H9 (cell line): Measurements from ENCODE around the gene MBTD1. TPM values are rescaled to one million over a fixed set of nuclear protein-coding genes. Genes with fewer than 3 reads are reported as not detected.
"Not testable (repeated sequence)": the region's sequence is repeated elsewhere in the genome, so short reads cannot be mapped to it uniquely, and the experiment has no call there.

Experiments
- DNase-seq: peaks from one replicate; pipeline ENCODE4 v3.0.0-alpha.2; 2017
- H2AFZ ChIP-seq: one replicate; pipeline ENCODE4 v1.6.1; 2013; ENCODE audit warnings: mild to moderate bottlenecking, low read length, control low read depth, moderate library complexity
- H2AK5ac ChIP-seq: 2 replicates; pipeline ENCODE4 v1.6.1; 2013; ENCODE audit warnings: low read length, control low read depth, mixed read lengths; ENCODE audit not compliant: insufficient read length
- H2BK120ac ChIP-seq: one replicate; pipeline ENCODE4 v1.6.1; 2013; ENCODE audit warnings: low read depth, mild to moderate bottlenecking, low read length, control low read depth, inconsistent platforms; ENCODE audit not compliant: poor library complexity, severe bottlenecking
- H2BK12ac ChIP-seq: 2 replicates; pipeline ENCODE4 v1.6.1; 2013; ENCODE audit warnings: low read length, control low read depth, mixed read lengths, low read depth; ENCODE audit not compliant: insufficient read length
- H2BK15ac ChIP-seq: 2 replicates; pipeline ENCODE4 v1.6.1; 2013; ENCODE audit warnings: low read depth, low read length, control low read depth
- H2BK20ac ChIP-seq: one replicate; pipeline ENCODE4 v1.6.1; 2013; ENCODE audit warnings: low read depth, mild to moderate bottlenecking, low read length, control low read depth, inconsistent platforms; ENCODE audit not compliant: poor library complexity, severe bottlenecking
- H2BK5ac ChIP-seq: 2 replicates; pipeline ENCODE4 v1.6.1; 2013; ENCODE audit warnings: low read length, control low read depth, mixed read lengths; ENCODE audit not compliant: insufficient read length
- H3K14ac ChIP-seq: 2 replicates; pipeline ENCODE4 v1.6.1; 2013; ENCODE audit warnings: low read length, control low read depth; ENCODE audit not compliant: insufficient read depth
- H3K18ac ChIP-seq: 2 replicates; pipeline ENCODE4 v1.6.1; 2013; ENCODE audit warnings: low read depth, mild to moderate bottlenecking, mixed read lengths, low read length, control low read depth; ENCODE audit not compliant: insufficient read length
- H3K23ac ChIP-seq: 2 replicates; pipeline ENCODE4 v1.6.1; 2013; ENCODE audit warnings: low read length, control low read depth, mixed read lengths, low read depth; ENCODE audit not compliant: insufficient read length
- H3K23me2 ChIP-seq: 2 replicates; pipeline ENCODE4 v1.6.1; 2013; ENCODE audit warnings: low read depth, mild to moderate bottlenecking, mixed read lengths, low read length, control low read depth; ENCODE audit not compliant: insufficient read length, poor library complexity, severe bottlenecking
- H3K27ac ChIP-seq: 2 replicates; pipeline ENCODE4 v1.5.1; 2013; ENCODE audit warnings: low read length, control low read depth, mixed read lengths, low read depth; ENCODE audit not compliant: insufficient read length
- H3K27me3 ChIP-seq: 2 replicates; pipeline ENCODE4 v1.6.1; 2013; ENCODE audit warnings: low read length, control low read depth, inconsistent platforms; ENCODE audit not compliant: insufficient read depth
- H3K4ac ChIP-seq: 2 replicates; pipeline ENCODE4 v1.6.1; 2013; ENCODE audit warnings: low read depth, mild to moderate bottlenecking, control low read depth, inconsistent platforms, low read length, moderate library complexity
- H3K4me1 ChIP-seq: 2 replicates; pipeline ENCODE4 v1.6.1; 2013; ENCODE audit warnings: low read length, control low read depth, inconsistent platforms; ENCODE audit not compliant: insufficient read depth
- H3K4me2 ChIP-seq: 2 replicates; pipeline ENCODE4 v1.6.1; 2013; ENCODE audit warnings: low read length, control low read depth, mixed read lengths; ENCODE audit not compliant: insufficient read length, insufficient read depth
- H3K56ac ChIP-seq: 2 replicates; pipeline ENCODE4 v1.6.1; 2013; ENCODE audit warnings: low read depth, mild to moderate bottlenecking, mixed read lengths, low read length, control low read depth; ENCODE audit not compliant: insufficient read length
- H3K79me1 ChIP-seq: 2 replicates; pipeline ENCODE4 v1.6.1; 2013; ENCODE audit warnings: low read depth, mild to moderate bottlenecking, moderate library complexity, low read length, control low read depth, inconsistent platforms; ENCODE audit not compliant: insufficient read depth, poor library complexity, severe bottlenecking
- H3K79me2 ChIP-seq: 2 replicates; pipeline ENCODE4 v1.6.1; 2013; ENCODE audit warnings: low read length, control low read depth, inconsistent platforms; ENCODE audit not compliant: insufficient read depth
- H3K9ac ChIP-seq: 2 replicates; pipeline ENCODE4 v1.6.1; 2013; ENCODE audit warnings: low read length, control low read depth, mixed read lengths; ENCODE audit not compliant: insufficient read length; ENCODE audit errors: extremely low read depth
- H3K9me3 ChIP-seq: one replicate; pipeline ENCODE4 v1.6.1; 2013; ENCODE audit warnings: low read depth, low read length, inconsistent platforms; ENCODE audit not compliant: control insufficient read depth
- H3T11ph ChIP-seq: one replicate; pipeline ENCODE4 v1.6.1; 2013; ENCODE audit warnings: mild to moderate bottlenecking, low read length, control low read depth, inconsistent platforms
- H4K20me1 ChIP-seq: one replicate; pipeline ENCODE4 v1.6.1; 2013; ENCODE audit not compliant: control insufficient read depth, insufficient read length, insufficient read depth
- H4K5ac ChIP-seq: 2 replicates; pipeline ENCODE4 v1.6.1; 2013; ENCODE audit warnings: low read depth, mild to moderate bottlenecking, mixed read lengths, low read length, control low read depth; ENCODE audit not compliant: insufficient read length
- H4K8ac ChIP-seq: replicated peaks from 2 replicates; pipeline ENCODE4 v1.6.1; 2013; ENCODE audit warnings: low read length, control low read depth, mixed read lengths, low read depth; ENCODE audit not compliant: insufficient read length
- H4K91ac ChIP-seq: 2 replicates; pipeline ENCODE4 v1.6.1; 2013; ENCODE audit warnings: low read depth, mild to moderate bottlenecking, moderate library complexity, mixed read lengths, low read length, control low read depth; ENCODE audit not compliant: insufficient read length
- H3K27ac Mint-ChIP-seq, 3 experiments: 2 replicates in 2 of 3; 3 replicates in 1 of 3; pipeline ENCODE4 v1.8.0; 2020 to 2021; ENCODE audit warnings: mixed read lengths in 3 of 3, mild to moderate bottlenecking in 1 of 3, moderate library complexity in 1 of 3
- H3K27me3 Mint-ChIP-seq: 2 replicates; pipeline ENCODE4 v1.8.0; 2021; ENCODE audit warnings: low read depth, mild to moderate bottlenecking, moderate library complexity, mixed read lengths
- H3K36me3 Mint-ChIP-seq, 3 experiments: 2 replicates in 2 of 3; 3 replicates in 1 of 3; pipeline ENCODE4 v1.8.0; 2020 to 2021; ENCODE audit warnings: low read depth in 3 of 3, mixed read lengths in 3 of 3; ENCODE audit not compliant: insufficient read depth in 1 of 3
- H3K4me1 Mint-ChIP-seq, 2 experiments: 2 replicates each; pipeline ENCODE4 v1.8.0; 2020; ENCODE audit warnings: mixed read lengths in 2 of 2
- H3K4me3 Mint-ChIP-seq, 2 experiments: 2 replicates in 1 of 2; 3 replicates in 1 of 2; pipeline ENCODE4 v1.8.0; 2020 to 2021; ENCODE audit warnings: mild to moderate bottlenecking in 2 of 2, mixed read lengths in 2 of 2, moderate library complexity in 1 of 2
- H3K9me3 Mint-ChIP-seq, 2 experiments: 2 replicates in 1 of 2; 3 replicates in 1 of 2; pipeline ENCODE4 v1.8.0; 2020; ENCODE audit warnings: mild to moderate bottlenecking in 2 of 2, mixed read lengths in 2 of 2, moderate library complexity in 1 of 2
- WGBS: extraction: QIAGEN DNeasy Blood & Tissue Kit; methylation state at CpG from one replicate; pipeline ENCODE4 v1.1.7; 2013; ENCODE audit warnings: missing lambda C conversion rate, low lambda C conversion rate, mixed read lengths; ENCODE audit not compliant: insufficient read length; ENCODE audit errors: extremely low coverage; 5-methylcytosine and 5-hydroxymethylcytosine counted together
- total RNA-seq: library from RNA; stranded (reverse); gene quantifications from 2 replicates; pipeline ENCODE4 v1.2.1, GENCODE V29; 2021
- TF ChIP-seq, protein P1 (sequence below): fragments of 200-600 bp; sonication (generic); conservative IDR thresholded peaks from 3 replicates; pipeline ENCODE4 v1.8.0; 2021; ENCODE audit warnings: antibody characterized with exemption, mild to moderate bottlenecking

The MBTD1 gene
- total RNA-seq, 1 experiment from 2014 or later, result 49.6 TPM

DNA sequence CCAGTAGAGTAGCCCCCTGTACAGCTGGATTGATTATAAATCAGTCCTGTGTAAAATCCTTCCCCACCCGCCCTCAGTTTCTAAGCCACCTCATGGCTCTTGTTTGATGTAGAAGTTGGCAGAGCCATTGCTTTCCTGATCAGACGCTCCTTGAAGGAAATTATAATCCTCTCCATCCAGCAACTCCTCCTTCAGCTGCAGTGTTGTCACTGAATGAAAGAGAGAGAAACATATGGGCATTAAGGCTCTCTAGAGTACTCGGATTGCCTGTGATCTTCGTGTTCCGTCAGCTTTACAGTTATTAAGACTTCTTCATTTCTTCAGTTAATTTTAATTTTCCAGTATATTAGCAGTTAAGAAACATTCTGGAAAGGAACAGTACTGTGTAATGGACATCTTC lies 79.4 kb downstream of the MBTD1 start:
- Histone ChIP-seq H2AK5ac (no peak overlapping the region), H4K20me1 (no peaks in the 10 kb centered on the region), H4K5ac (no peak overlapping the region), H3K27me3 (no peaks in the 10 kb centered on the region), H3K9me3 (no peaks in the 10 kb centered on the region), H2BK5ac (no peak overlapping the region), H4K8ac (no peak overlapping the region), H3K79me1 (no peaks in the 10 kb centered on the region), H3K4me1 (no peaks in the 10 kb centered on the region), H3K4me2 (no peak overlapping the region), H2BK15ac (no peak overlapping the region), H3K4ac (no peak overlapping the region), H3K23me2 (no peaks in the 10 kb centered on the region), H4K91ac (no peak overlapping the region), H2BK12ac (no peak overlapping the region), H3T11ph (no peak overlapping the region), H3K27ac (no peak overlapping the region), H3K56ac (no peak overlapping the region), H3K23ac (no peak overlapping the region), H2BK120ac (no peak overlapping the region), H3K79me2 (no peaks in the 10 kb centered on the region), H2BK20ac (no peak overlapping the region), H3K18ac (no peak overlapping the region), H3K14ac (no peak overlapping the region), H2AFZ (no peak overlapping the region), H3K9ac (no peak overlapping the region)
- TF ChIP-seq, protein P1, sequence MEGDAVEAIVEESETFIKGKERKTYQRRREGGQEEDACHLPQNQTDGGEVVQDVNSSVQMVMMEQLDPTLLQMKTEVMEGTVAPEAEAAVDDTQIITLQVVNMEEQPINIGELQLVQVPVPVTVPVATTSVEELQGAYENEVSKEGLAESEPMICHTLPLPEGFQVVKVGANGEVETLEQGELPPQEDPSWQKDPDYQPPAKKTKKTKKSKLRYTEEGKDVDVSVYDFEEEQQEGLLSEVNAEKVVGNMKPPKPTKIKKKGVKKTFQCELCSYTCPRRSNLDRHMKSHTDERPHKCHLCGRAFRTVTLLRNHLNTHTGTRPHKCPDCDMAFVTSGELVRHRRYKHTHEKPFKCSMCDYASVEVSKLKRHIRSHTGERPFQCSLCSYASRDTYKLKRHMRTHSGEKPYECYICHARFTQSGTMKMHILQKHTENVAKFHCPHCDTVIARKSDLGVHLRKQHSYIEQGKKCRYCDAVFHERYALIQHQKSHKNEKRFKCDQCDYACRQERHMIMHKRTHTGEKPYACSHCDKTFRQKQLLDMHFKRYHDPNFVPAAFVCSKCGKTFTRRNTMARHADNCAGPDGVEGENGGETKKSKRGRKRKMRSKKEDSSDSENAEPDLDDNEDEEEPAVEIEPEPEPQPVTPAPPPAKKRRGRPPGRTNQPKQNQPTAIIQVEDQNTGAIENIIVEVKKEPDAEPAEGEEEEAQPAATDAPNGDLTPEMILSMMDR, result no peak
- H3K27ac Mint-ChIP-seq, result no peak overlapping the region
- no peak for DNase-seq
- peaks cover 16 to 62% (median 45%) of the 10 kb centered on the region in 3 experiments; a peak in 6 of 7 replicates for H3K36me3 Mint-ChIP-seq
- no peaks in the 10 kb centered on the region for H3K9me3 Mint-ChIP-seq
- H3K27me3 Mint-ChIP-seq, result no peaks in the 10 kb centered on the region
- no peaks in the 10 kb centered on the region for H3K4me1 Mint-ChIP-seq
- H3K4me3 Mint-ChIP-seq, result no peak overlapping the region
- no CpG with 5 or more reads among the region's 5 CpGs for WGBS

DNA sequence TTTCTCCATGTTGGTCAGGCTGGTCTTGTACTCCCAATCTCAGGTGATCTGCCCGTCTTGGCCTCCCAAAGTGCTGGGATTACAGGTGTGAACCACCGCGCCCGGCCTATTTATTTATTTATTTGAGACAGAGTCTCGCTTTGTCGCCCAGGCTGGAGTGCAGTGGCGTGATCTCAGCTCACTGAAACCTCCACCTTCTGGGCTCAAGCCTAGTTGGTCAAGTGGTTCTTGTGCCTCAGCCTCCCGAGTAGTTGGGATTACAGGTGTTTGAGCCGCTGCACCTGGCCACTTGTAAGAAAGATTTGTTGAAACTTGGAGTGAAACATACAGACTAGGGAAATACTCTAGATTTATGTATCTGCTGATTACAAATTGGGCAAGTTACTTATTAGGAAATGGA lies 87.8 kb downstream of the MBTD1 start:
- H4K8ac ChIP-seq, H3K79me2 ChIP-seq, H3K4me3 Mint-ChIP-seq, H3K9me3 Mint-ChIP-seq, H2BK5ac ChIP-seq, H3K27me3 ChIP-seq, H2AFZ ChIP-seq, H3K4me2 ChIP-seq, H3K9me3 ChIP-seq, H3K9ac ChIP-seq, H4K5ac ChIP-seq, H2BK15ac ChIP-seq, H3K14ac ChIP-seq, H3K27ac ChIP-seq, H2BK12ac ChIP-seq, H3K79me1 ChIP-seq, H3K4me1 ChIP-seq, H2BK20ac ChIP-seq, H3K4me1 Mint-ChIP-seq, H3K27ac Mint-ChIP-seq, H3K23ac ChIP-seq, H3K27me3 Mint-ChIP-seq, H4K91ac ChIP-seq, H3K18ac ChIP-seq, H3K4ac ChIP-seq, H3T11ph ChIP-seq, H2AK5ac ChIP-seq, H2BK120ac ChIP-seq, DNase-seq, H3K23me2 ChIP-seq, H4K20me1 ChIP-seq, H3K56ac ChIP-seq: not testable (repeated sequence)
- no CpG with 5 or more reads among the region's 9 CpGs for WGBS
- H3K36me3 Mint-ChIP-seq, result peaks cover 33 to 73% (median 43%) of the 10 kb centered on the region in 3 experiments; a peak in 6 of 7 replicates
